Breast epithelium (tissue), 3 donors: ENCODE data around the gene RIOX2.

Source experiments
- POLR2A ChIP-seq: fragments of 450-650 bp; IDR thresholded peaks from one replicate; pipeline ENCODE4 v1.6.1; 2016; ENCODE audit warnings: antibody characterized with exemption, mild to moderate bottlenecking, moderate library complexity
- POLR2AphosphoS5 ChIP-seq, 3 donors: sonication (generic); formaldehyde crosslinking; IDR thresholded peaks; one replicate each; pipeline ENCODE4 v1.6.1; 2017; ENCODE audit warnings: antibody characterized with exemption in 3 of 3
- TF ChIP-seq, protein P1 (sequence below), 3 donors: fragments of 450-650 bp; IDR thresholded peaks; one replicate each; pipeline ENCODE4 v1.5.1; 2016 to 2017; ENCODE audit warnings: antibody characterized with exemption in 3 of 3, mild to moderate bottlenecking in 3 of 3, moderate library complexity in 3 of 3

- no peak for TF ChIP-seq POLR2A
- no peak for TF ChIP-seq POLR2AphosphoS5 (IDR thresholded peaks at IDR 0.05)
- TF ChIP-seq, protein P1, sequence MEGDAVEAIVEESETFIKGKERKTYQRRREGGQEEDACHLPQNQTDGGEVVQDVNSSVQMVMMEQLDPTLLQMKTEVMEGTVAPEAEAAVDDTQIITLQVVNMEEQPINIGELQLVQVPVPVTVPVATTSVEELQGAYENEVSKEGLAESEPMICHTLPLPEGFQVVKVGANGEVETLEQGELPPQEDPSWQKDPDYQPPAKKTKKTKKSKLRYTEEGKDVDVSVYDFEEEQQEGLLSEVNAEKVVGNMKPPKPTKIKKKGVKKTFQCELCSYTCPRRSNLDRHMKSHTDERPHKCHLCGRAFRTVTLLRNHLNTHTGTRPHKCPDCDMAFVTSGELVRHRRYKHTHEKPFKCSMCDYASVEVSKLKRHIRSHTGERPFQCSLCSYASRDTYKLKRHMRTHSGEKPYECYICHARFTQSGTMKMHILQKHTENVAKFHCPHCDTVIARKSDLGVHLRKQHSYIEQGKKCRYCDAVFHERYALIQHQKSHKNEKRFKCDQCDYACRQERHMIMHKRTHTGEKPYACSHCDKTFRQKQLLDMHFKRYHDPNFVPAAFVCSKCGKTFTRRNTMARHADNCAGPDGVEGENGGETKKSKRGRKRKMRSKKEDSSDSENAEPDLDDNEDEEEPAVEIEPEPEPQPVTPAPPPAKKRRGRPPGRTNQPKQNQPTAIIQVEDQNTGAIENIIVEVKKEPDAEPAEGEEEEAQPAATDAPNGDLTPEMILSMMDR (IDR thresholded peaks at IDR 0.05) = no peak
Observed at GRCh38 chr3:97960993-97961766, 11.1 kb downstream of the RIOX2 start.
